ENCODE measurements around the gene RARRES1. TPM values are rescaled to one million over a fixed set of nuclear protein-coding genes. Genes with fewer than 3 reads are reported as not detected.

RARRES1 gene
- total RNA-seq, 1 donor from 2014 or later = 2.4 TPM

GRCh38 chr3:158747417-158747816, 15.2 kb upstream of the RARRES1 start:
- Mint-ChIP-seq H3K27ac (ENCODE audit: unreplicated experiment) (no peak overlapping the region), H3K9me3 (ENCODE audit: unreplicated experiment) (no peaks in the 10 kb centered on the region), H3K27me3 (ENCODE audit: unreplicated experiment) (no peaks in the 10 kb centered on the region), H3K36me3 (ENCODE audit: unreplicated experiment) (peaks cover 6% of the 10 kb centered on the region), H3K4me3 (ENCODE audit: unreplicated experiment) (no peak overlapping the region), H3K4me1 (ENCODE audit: unreplicated experiment) (peaks cover 6% of the 10 kb centered on the region)
- no peak for TF ChIP-seq CTCF (IDR thresholded peaks at IDR 0.05)
- no peak for DNase-seq (ENCODE audit: extremely low spot score, unreplicated experiment)

GRCh38 chr3:158745551-158745950, 13.3 kb upstream of the RARRES1 start:
- H3K4me3 Mint-ChIP-seq (ENCODE audit: unreplicated experiment) = no peak overlapping the region
- DNase-seq (ENCODE audit: extremely low spot score, unreplicated experiment) = no peak
- no peaks in the 10 kb centered on the region for H3K9me3 Mint-ChIP-seq (ENCODE audit: unreplicated experiment)
- no peak for TF ChIP-seq CTCF (IDR thresholded peaks at IDR 0.05)
- H3K4me1 Mint-ChIP-seq (ENCODE audit: unreplicated experiment) = peaks cover 6% of the 10 kb centered on the region
- H3K36me3 Mint-ChIP-seq (ENCODE audit: unreplicated experiment) = peaks cover 8% of the 10 kb centered on the region
- H3K27me3 Mint-ChIP-seq (ENCODE audit: unreplicated experiment) = no peaks in the 10 kb centered on the region
- no peak overlapping the region for H3K27ac Mint-ChIP-seq (ENCODE audit: unreplicated experiment)

- Mint-ChIP-seq H3K36me3 (ENCODE audit: unreplicated experiment) (peaks cover 8% of the 10 kb centered on the region), H3K27me3 (ENCODE audit: unreplicated experiment) (no peaks in the 10 kb centered on the region), H3K4me1 (ENCODE audit: unreplicated experiment) (peaks cover 6% of the 10 kb centered on the region), H3K9me3 (ENCODE audit: unreplicated experiment) (no peaks in the 10 kb centered on the region), H3K27ac (ENCODE audit: unreplicated experiment) (no peak overlapping the region), H3K4me3 (ENCODE audit: unreplicated experiment) (no peak overlapping the region)
- no peak for DNase-seq (ENCODE audit: extremely low spot score, unreplicated experiment)
- TF ChIP-seq CTCF (IDR thresholded peaks at IDR 0.05) = no peak
Observed at GRCh38 chr3:158744567-158745288, 12.5 kb upstream of the RARRES1 start.

GRCh38 chr3:158743664-158744566, 11.7 kb upstream of the RARRES1 start:
- Mint-ChIP-seq H3K4me3 (ENCODE audit: unreplicated experiment) (no peak overlapping the region), H3K27me3 (ENCODE audit: unreplicated experiment) (no peaks in the 10 kb centered on the region), H3K9me3 (ENCODE audit: unreplicated experiment) (no peaks in the 10 kb centered on the region), H3K27ac (ENCODE audit: unreplicated experiment) (no peak overlapping the region), H3K4me1 (ENCODE audit: unreplicated experiment) (peaks cover 6% of the 10 kb centered on the region), H3K36me3 (ENCODE audit: unreplicated experiment) (peaks cover 8% of the 10 kb centered on the region)
- TF ChIP-seq CTCF (IDR thresholded peaks at IDR 0.05) = no peak
- no peak for DNase-seq (ENCODE audit: extremely low spot score, unreplicated experiment)
